Esophagus (tissue), 2 donors: ENCODE results near the gene TMC8. TPM values are rescaled to one million over a fixed set of nuclear protein-coding genes. Genes with fewer than 3 reads are reported as not detected.

Experiments used
- H3K27ac ChIP-seq, 2 donors: one replicate each; pipeline ENCODE4 v1.5.1; 2013; ENCODE audit warnings: low read depth in 2 of 2, mild to moderate bottlenecking in 2 of 2, inconsistent platforms in 1 of 2, low read length in 1 of 2, moderate library complexity in 1 of 2
- H3K27me3 ChIP-seq, 2 donors: one replicate each; pipeline ENCODE4 v1.6.1; 2013; ENCODE audit warnings: low read length in 2 of 2, control low read depth in 1 of 2, mild to moderate bottlenecking in 1 of 2; ENCODE audit not compliant: insufficient read depth in 2 of 2, control insufficient read depth in 1 of 2
- H3K36me3 ChIP-seq, 2 donors: one replicate each; pipeline ENCODE4 v1.6.1; 2013; ENCODE audit warnings: low read length in 1 of 2; ENCODE audit not compliant: control insufficient read depth in 2 of 2, insufficient read depth in 2 of 2
- H3K4me1 ChIP-seq, 2 donors: one replicate each; pipeline ENCODE4 v1.6.1; 2013; ENCODE audit warnings: low read length in 1 of 2; ENCODE audit not compliant: control insufficient read depth in 2 of 2, insufficient read depth in 2 of 2
- H3K4me3 ChIP-seq, 2 donors: one replicate each; pipeline ENCODE4 v1.5.1; 2013; ENCODE audit warnings: low read length in 2 of 2, mild to moderate bottlenecking in 2 of 2, low read depth in 1 of 2, moderate library complexity in 1 of 2
- H3K9me3 ChIP-seq, 2 donors: one replicate each; pipeline ENCODE4 v1.6.1; 2013; ENCODE audit warnings: mild to moderate bottlenecking in 2 of 2, low read depth in 1 of 2, low read length in 1 of 2, moderate library complexity in 1 of 2; ENCODE audit not compliant: control insufficient read depth in 2 of 2, insufficient read depth in 1 of 2
- WGBS, 2 donors: extraction: QIAGEN DNeasy Blood & Tissue Kit; methylation state at CpG; one replicate each; pipeline ENCODE4 v1.1.7; 2013; 5-methylcytosine and 5-hydroxymethylcytosine counted together
- polyA plus RNA-seq, 2 donors: library from polyadenylated mRNA; stranded (reverse); fragments of 200-250 nt; gene quantifications; one replicate each; pipeline ENCODE4 v1.2.3, GENCODE V29; 2013
- donor health status: healthy with polysubstance abuse.
- donor health status: Bipolar disorder and iron deficiency.

Gene TMC8
- polyA plus RNA-seq, 2 donors: 2.1 to 6.1 TPM

DNA sequence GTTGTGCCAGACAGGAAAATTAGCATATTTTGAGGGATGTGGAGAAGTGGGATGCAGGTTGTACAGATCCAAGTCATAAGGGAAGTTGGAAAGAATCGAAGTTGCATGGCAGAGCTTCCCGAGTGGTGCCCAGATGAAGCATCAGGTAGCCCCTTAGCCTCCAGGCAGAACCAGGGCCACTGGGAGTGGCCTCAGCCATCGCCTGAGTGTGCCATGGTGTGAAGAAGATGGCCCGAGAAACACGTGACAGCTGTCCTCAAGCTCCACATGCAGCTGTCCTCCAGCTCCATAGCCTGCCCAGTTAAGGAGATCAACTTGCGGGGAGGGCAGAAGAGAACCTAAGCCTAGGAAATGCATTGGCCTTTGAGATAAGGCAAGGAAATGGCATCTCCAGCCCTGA lies 35.5 kb upstream of the TMC8 start:
- Histone ChIP-seq H3K9me3 (no peaks in the 10 kb centered on the region), H3K4me3 (no peak overlapping the region), H3K27ac (no peak overlapping the region), H3K27me3 (no peaks in the 10 kb centered on the region), H3K4me1 (no peaks in the 10 kb centered on the region), H3K36me3 (peaks cover 29 to 31% of the 10 kb centered on the region in 2 donors)
- WGBS, 2 donors: 94 to 95% methylated on average over 6 of the region's 6 CpGs

DNA sequence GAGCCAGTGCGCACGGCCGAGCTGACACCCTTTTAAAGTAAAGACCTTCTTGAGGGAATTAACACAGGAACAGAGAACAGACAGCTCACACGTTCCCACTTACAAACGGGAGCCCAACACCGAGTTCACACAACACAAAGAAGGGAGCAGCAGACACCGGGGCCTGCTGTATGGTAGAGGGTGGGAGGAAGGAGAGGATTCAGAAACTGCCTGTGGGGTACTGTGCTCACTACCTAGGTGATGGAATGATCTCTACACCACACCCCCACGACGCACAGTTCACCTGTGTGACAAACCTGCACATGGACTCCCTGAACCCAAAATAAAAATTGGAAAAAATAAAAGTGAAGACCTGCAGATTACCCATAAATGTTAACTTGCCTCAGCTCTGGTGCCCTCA lies 34.5 kb upstream of the TMC8 start:
- Histone ChIP-seq H3K4me1 (no peaks in the 10 kb centered on the region), H3K36me3 (peaks cover 29 to 31% of the 10 kb centered on the region in 2 donors), H3K9me3 (no peaks in the 10 kb centered on the region), H3K27ac (no peak overlapping the region), H3K27me3 (no peaks in the 10 kb centered on the region), H3K4me3 (no peak overlapping the region)
- 88 to 92% methylated on average over 9 of the region's 9 CpGs for WGBS, 2 donors

DNA sequence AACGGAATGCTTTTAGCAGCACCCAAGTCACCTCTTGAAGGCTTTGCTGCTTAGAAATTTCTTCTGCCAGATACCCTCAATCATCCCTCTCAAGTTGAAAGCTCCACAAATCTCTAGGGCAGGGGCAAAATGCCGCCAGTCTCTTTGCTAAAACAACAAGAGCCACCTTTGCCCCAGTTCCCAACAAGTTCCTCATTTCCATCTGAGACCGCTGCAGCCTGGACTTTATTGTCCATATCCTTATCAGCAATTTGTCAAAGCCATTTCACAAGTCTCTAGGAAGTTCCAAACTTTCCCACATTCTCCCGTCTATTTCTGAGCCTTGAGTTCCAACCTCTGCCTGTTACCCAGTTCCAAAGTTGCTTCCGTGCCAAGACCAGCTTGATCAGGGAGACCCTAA lies 29.5 kb upstream of the TMC8 start:
- Histone ChIP-seq H3K4me3 (no peak overlapping the region), H3K27me3 (no peaks in the 10 kb centered on the region), H3K27ac (no peak overlapping the region), H3K9me3 (no peaks in the 10 kb centered on the region), H3K36me3 (peaks cover 19 to 33% of the 10 kb centered on the region in 2 donors), H3K4me1 (no peaks in the 10 kb centered on the region)
- WGBS, 2 donors: 80 to 95% methylated on average over 5 of the region's 5 CpGs

DNA sequence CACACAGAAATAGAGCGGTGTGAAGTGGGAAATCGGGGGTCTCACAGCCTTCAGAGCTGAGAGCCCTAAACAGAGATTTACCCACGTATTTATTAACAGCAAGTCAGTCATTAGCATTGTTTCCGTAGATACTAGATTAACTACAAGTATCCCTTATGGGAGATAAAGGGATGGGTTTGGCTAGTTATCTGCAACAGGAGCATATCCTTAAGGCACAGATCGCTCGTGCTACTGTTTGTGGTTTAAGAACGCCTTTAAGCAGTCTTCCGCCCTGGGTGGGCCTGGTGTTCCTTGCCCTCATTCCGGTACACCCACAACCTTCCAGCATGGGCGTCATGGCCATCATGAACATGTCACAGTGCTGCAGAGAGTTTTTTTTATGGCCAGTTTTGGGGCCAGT lies 29.0 kb upstream of the TMC8 start:
- WGBS, 2 donors: 95 to 96% methylated on average over 10 of the region's 10 CpGs
- Histone ChIP-seq H3K27me3 (no peaks in the 10 kb centered on the region), H3K27ac (no peak overlapping the region), H3K4me1 (no peaks in the 10 kb centered on the region), H3K4me3 (no peak overlapping the region), H3K9me3 (no peaks in the 10 kb centered on the region), H3K36me3 (peaks cover 15 to 33% of the 10 kb centered on the region in 2 donors)

DNA sequence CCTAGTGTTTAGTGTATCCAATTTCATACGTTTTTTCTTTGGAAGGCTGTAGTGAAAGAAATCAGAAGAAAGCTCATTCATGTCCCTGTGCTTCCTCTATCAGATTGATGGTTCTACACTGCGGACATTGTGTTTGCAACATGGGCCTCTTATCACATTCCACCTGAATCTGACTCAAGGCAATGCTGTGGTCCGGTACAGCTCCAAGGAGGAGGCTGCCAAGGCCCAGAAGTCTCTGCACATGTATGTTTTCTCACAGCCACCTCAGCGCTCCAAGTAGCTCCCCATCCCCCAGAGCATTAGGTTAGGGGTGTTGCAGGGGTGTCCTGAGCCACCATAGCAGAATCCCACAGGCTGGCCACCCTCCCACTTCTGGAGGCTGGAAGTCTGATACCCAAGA lies 27.3 kb upstream of the TMC8 start:
- no peaks in the 10 kb centered on the region for H3K9me3 ChIP-seq
- peaks cover 8 to 24% of the 10 kb centered on the region in 2 donors for H3K36me3 ChIP-seq
- H3K27ac ChIP-seq: no peak overlapping the region
- 68 to 78% methylated on average over 4 of the region's 4 CpGs for WGBS, 2 donors
- no peaks in the 10 kb centered on the region for H3K4me1 ChIP-seq
- H3K27me3 ChIP-seq: no peaks in the 10 kb centered on the region
- no peak overlapping the region for H3K4me3 ChIP-seq

DNA sequence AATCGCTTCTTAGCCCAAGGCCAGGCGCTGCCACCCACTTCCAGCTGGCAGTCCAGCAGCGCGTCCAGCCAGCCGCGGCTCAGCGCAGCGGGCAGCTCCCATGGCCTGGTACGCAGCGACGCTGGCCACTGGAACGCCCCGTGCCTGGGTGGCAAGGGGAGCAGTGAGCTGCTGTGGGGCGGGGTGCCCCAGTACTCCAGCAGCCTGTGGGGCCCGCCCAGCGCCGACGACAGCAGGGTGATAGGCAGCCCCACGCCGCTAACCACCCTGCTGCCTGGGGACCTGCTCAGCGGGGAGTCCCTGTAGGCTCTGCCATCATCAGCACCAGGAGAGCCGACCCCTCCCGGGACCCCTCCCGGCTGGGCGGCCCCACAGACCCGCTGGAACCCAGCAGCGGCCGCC lies 26.0 kb upstream of the TMC8 start:
- H3K36me3 ChIP-seq: peaks cover 2 to 22% of the 10 kb centered on the region in 2 donors
- no peak overlapping the region for H3K4me3 ChIP-seq
- H3K9me3 ChIP-seq: no peaks in the 10 kb centered on the region
- H3K4me1 ChIP-seq: no peaks in the 10 kb centered on the region
- 95 to 96% methylated on average over 28 of the region's 28 CpGs for WGBS, 2 donors
- H3K27me3 ChIP-seq: no peaks in the 10 kb centered on the region
- H3K27ac ChIP-seq: no peak overlapping the region

DNA sequence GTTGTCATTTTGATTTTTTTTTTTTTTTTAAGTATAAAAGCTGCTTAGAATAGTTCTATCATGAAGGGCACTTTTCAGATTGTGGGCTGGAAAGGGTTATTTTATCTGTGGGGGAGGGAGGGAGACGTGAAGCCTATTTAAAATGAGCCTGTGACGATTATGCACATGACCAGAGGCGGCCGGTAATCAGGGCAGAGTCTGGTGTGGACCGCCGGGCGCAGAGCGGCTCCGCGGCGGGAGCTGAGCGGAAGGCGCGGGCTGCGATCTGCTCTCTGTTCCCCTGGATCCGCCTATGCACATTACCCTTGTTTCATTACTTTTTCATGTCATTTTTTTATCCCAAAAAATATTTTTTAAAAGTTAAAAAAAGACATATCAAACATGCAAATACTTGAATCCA lies 25.5 kb upstream of the TMC8 start:
- no peak overlapping the region for H3K27ac ChIP-seq
- no peaks in the 10 kb centered on the region for H3K27me3 ChIP-seq
- WGBS, 2 donors: 81 to 88% methylated on average over 16 of the region's 16 CpGs

DNA sequence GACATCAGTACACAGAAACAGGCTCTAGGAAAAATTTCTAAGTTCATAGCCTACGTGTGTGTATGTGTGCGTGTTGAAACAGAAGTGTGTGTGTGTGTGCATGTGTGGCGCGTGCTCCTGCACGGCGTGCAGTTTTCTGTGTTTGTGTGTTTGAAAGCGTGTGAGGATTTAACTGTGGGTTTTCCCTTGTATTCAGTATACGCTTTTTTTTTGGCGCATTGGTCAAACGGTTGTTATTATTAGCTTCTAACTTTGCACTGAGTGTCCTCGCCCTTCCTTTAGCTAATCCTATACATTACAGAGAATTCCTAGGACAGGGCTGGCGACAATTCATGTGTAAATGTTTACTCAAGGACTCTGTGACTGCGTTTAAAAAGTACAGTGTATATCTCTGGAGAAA lies 25.0 kb upstream of the TMC8 start:
- WGBS, 2 donors: 56 to 62% methylated on average over 13 of the region's 13 CpGs
- Histone ChIP-seq H3K9me3 (no peaks in the 10 kb centered on the region), H3K27me3 (no peaks in the 10 kb centered on the region), H3K36me3 (peaks cover 2 to 20% of the 10 kb centered on the region in 2 donors), H3K4me3 (no peak overlapping the region), H3K27ac (no peak overlapping the region), H3K4me1 (no peaks in the 10 kb centered on the region)

More for the DNA sequence above, 25.5 kb upstream of the TMC8 start:
- H3K9me3 ChIP-seq: no peaks in the 10 kb centered on the region
- no peaks in the 10 kb centered on the region for H3K4me1 ChIP-seq
- H3K4me3 ChIP-seq: no peak overlapping the region
- peaks cover 2 to 20% of the 10 kb centered on the region in 2 donors for H3K36me3 ChIP-seq

DNA sequence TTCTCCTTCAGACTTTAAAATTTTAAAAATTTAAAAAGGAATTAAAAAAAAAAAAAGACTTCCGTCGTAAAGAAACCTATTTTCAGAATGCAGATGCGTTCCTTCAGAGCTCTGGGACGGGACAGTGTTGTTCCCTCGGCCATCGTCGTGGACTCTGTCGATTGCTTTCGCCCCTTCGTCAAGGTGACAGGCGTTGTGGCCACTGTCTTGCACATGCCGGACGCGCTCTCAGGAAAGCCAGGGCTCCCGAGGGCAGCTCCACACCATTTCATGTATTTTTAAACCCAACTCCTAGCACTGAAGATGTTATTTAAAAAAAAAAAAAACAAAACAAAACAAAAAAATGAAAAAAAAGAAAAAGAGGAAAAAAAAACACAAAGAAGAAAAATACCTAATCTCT lies 24.4 kb upstream of the TMC8 start:
- H3K27me3 ChIP-seq: no peaks in the 10 kb centered on the region
- H3K36me3 ChIP-seq: peaks cover 2 to 22% of the 10 kb centered on the region in 2 donors
- H3K9me3 ChIP-seq: no peaks in the 10 kb centered on the region
- H3K4me1 ChIP-seq: no peaks in the 10 kb centered on the region
- H3K27ac ChIP-seq: no peak overlapping the region
- no peak overlapping the region for H3K4me3 ChIP-seq
- 88% methylated on average over 15 of the region's 15 CpGs for WGBS, 2 donors

DNA sequence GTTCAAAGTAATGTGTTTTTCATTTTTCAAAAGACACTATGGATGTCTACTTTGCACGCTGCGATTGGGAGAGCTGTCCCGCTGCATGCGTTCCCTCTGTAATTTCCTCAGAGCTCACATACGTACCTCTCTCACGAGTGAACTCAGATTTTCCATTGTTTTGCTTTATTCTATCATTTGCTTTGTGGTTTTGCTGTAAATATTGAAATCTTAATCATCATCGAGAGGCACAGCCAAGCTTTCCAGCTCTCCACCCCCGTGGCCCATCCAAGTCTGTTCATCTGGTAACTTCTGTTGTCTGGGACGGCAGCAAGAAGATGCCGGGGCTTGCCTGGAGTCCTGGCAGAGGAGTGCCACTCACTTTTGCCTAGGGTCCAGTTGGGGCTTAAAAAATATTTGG lies 23.1 kb upstream of the TMC8 start:
- Histone ChIP-seq H3K9me3 (no peaks in the 10 kb centered on the region), H3K4me3 (no peak overlapping the region), H3K27ac (no peak overlapping the region), H3K4me1 (no peaks in the 10 kb centered on the region), H3K36me3 (peaks cover 2 to 20% of the 10 kb centered on the region in 2 donors), H3K27me3 (no peaks in the 10 kb centered on the region)
- whole genome bisulfite sequencing, 2 donors: 50 to 61% methylated on average over 10 of the region's 10 CpGs
